ENCODE measurements around the gene TUBA1B.

- TF ChIP-seq CTCF (IDR thresholded peaks at IDR 0.05) (no peak), EZH2 (IDR thresholded peaks at IDR 0.05) (no peak)
Measured at GRCh38 chr12:49174218-49174617, 43.0 kb upstream of the TUBA1B start.

Measured in neural progenitor cell (in vitro differentiated cells).